ENCODE data around the gene KRTAP5-2. TPM values are rescaled to one million over a fixed set of nuclear protein-coding genes. Genes with fewer than 3 reads are reported as not detected.

The KRTAP5-2 gene
- total RNA-seq, 4 donors from 2014 or later, result not detected

GRCh38 chr11:1630271-1630670 lies 32.2 kb upstream of the KRTAP5-2 start:
- 62% methylated on average over 2 of the region's 2 CpGs; no CpG with 5 or more reads in 1 of the 2 donors for WGBS, 2 donors (ENCODE audit: low coverage in 1 of 2)
- H3K27me3 ChIP-seq, result peaks cover 32% of the 10 kb centered on the region
- no peak for DNase-seq
- no peak overlapping the region for H3K27ac ChIP-seq
- H3K36me3 ChIP-seq, result no peaks in the 10 kb centered on the region
- TF ChIP-seq POLR2A (IDR thresholded peaks at IDR 0.05), result no peak
- no peak for TF ChIP-seq CTCF (IDR thresholded peaks at IDR 0.05)
- no peak for TF ChIP-seq POLR2AphosphoS5 (IDR thresholded peaks at IDR 0.05)
- no peak for TF ChIP-seq EP300 (IDR thresholded peaks at IDR 0.05; ENCODE audit: low read depth)
- intact Hi-C loops (cut with DNase I; ENCODE audit: low total_unique reads) (no loop called here), in situ Hi-C loops (cut with MboI; ENCODE audit: low pct_ligation_motif_present in 1 of 4, low pct_unique_long_range_greater_than_20kb in 1 of 4, low sequenced_read_pairs in 3 of 4) (no loop called here)
- peaks cover 0 to 7% (median 1%) of the 10 kb centered on the region in 4 donors for H3K4me1 ChIP-seq
- no peaks in the 10 kb centered on the region for H3K9me3 ChIP-seq
- H3K4me3 ChIP-seq, result no peak overlapping the region

GRCh38 chr11:1629326-1630185 lies 31.5 kb upstream of the KRTAP5-2 start, which contains the start of gene KRTAP5-5:
Gene KRTAP5-5, plus strand, starts transcription at chr11:1629775. Its CDS starts 66 bp downstream, at chr11:1629841.
- Histone ChIP-seq H3K27me3 (peaks cover 32% of the 10 kb centered on the region), H3K9me3 (no peaks in the 10 kb centered on the region), H3K27ac (no peak within 1 kb of the TSS), H3K4me3 (no peak within 1 kb of the TSS), H3K4me1 (peaks cover 0 to 7% (median 1%) of the 10 kb centered on the region in 4 donors), H3K36me3 (no peaks in the 10 kb centered on the region)
- in situ Hi-C loops (cut with MboI; ENCODE audit: low pct_ligation_motif_present in 1 of 4, low pct_unique_long_range_greater_than_20kb in 1 of 4, low sequenced_read_pairs in 3 of 4) (no loop called here), intact Hi-C loops (cut with DNase I; ENCODE audit: low total_unique reads) (loop anchor here (2.0 kb wide), 1 partner anchor 87 kb away; no protein-coding TSS in a partner anchor)
- TF ChIP-seq EP300 (IDR thresholded peaks at IDR 0.05; ENCODE audit: low read depth) (no peak), CTCF (IDR thresholded peaks at IDR 0.05) (no peak), POLR2A (IDR thresholded peaks at IDR 0.05) (no peak), POLR2AphosphoS5 (IDR thresholded peaks at IDR 0.05) (no peak)
- WGBS, 2 donors (ENCODE audit: low coverage in 1 of 2), result 80% methylated on average over 16 of the region's 26 CpGs; no CpG with 5 or more reads in 1 of the 2 donors
- no peak for DNase-seq

- no peak overlapping the region for H3K27ac ChIP-seq
- no peak overlapping the region for H3K4me3 ChIP-seq
- no peaks in the 10 kb centered on the region for H3K36me3 ChIP-seq
- peaks cover 0 to 7% (median 1%) of the 10 kb centered on the region in 4 donors for H3K4me1 ChIP-seq
- peak; percentile 64 for DNase-seq
- intact Hi-C loops (cut with DNase I; ENCODE audit: low total_unique reads), result loop anchor here (2.0 kb wide), 1 partner anchor 86 kb away; no protein-coding TSS in a partner anchor
- TF ChIP-seq EP300 (IDR thresholded peaks at IDR 0.05; ENCODE audit: low read depth) (no peak), CTCF (IDR thresholded peaks at IDR 0.05) (peak; percentile 83 to 96 (median 89)), POLR2AphosphoS5 (IDR thresholded peaks at IDR 0.05) (no peak), POLR2A (IDR thresholded peaks at IDR 0.05) (no peak)
- H3K9me3 ChIP-seq, result no peaks in the 10 kb centered on the region
- 33 to 83% methylated on average over 1 to 33 of the region's 35 CpGs for WGBS, 2 donors (ENCODE audit: low coverage in 1 of 2)
- H3K27me3 ChIP-seq, result peaks cover 32% of the 10 kb centered on the region
- in situ Hi-C loops (cut with MboI; ENCODE audit: low pct_ligation_motif_present in 1 of 4, low pct_unique_long_range_greater_than_20kb in 1 of 4, low sequenced_read_pairs in 3 of 4), result no loop called here
Observed at GRCh38 chr11:1628506-1629325, 30.6 kb upstream of the KRTAP5-2 start.

- no peaks in the 10 kb centered on the region for H3K36me3 ChIP-seq
- in situ Hi-C loops (cut with MboI; ENCODE audit: low pct_ligation_motif_present in 1 of 4, low pct_unique_long_range_greater_than_20kb in 1 of 4, low sequenced_read_pairs in 3 of 4), result no loop called here
- peaks cover 0 to 7% (median 1%) of the 10 kb centered on the region in 4 donors for H3K4me1 ChIP-seq
- no peak for DNase-seq
- no peaks in the 10 kb centered on the region for H3K9me3 ChIP-seq
- TF ChIP-seq POLR2A (IDR thresholded peaks at IDR 0.05) (no peak), EP300 (IDR thresholded peaks at IDR 0.05; ENCODE audit: low read depth) (no peak), CTCF (IDR thresholded peaks at IDR 0.05) (no peak), POLR2AphosphoS5 (IDR thresholded peaks at IDR 0.05) (no peak)
- 83% methylated on average over 13 of the region's 13 CpGs; no CpG with 5 or more reads in 1 of the 2 donors for WGBS, 2 donors (ENCODE audit: low coverage in 1 of 2)
- H3K27me3 ChIP-seq, result peaks cover 11% of the 10 kb centered on the region
- intact Hi-C loops (cut with DNase I; ENCODE audit: low total_unique reads), result no loop called here
- H3K4me3 ChIP-seq, result no peak overlapping the region
- no peak overlapping the region for H3K27ac ChIP-seq
Observed at GRCh38 chr11:1625541-1625940, 27.4 kb upstream of the KRTAP5-2 start.
